A549 (cell line): ENCODE results near the gene SLC49A3. TPM values are rescaled to one million over a fixed set of nuclear protein-coding genes. Genes with fewer than 3 reads are reported as not detected.

Experiments used
- ATAC-seq, 2 experiments: fragments of 200-7000 bp in 1 of 2; fragments of >200 bp in 1 of 2; cut with Nextera tagmentation in 1 of 2; cut with Tn5 transposase in 1 of 2; 3 replicates each; pipeline versions ENCODE4 v1.8.0 to v1.9.1; 2018 to 2020; ENCODE audit warnings: mild to moderate bottlenecking in 1 of 2, moderate library complexity in 1 of 2
- CTCF ChIA-PET: fragments of 300-600 bp; sonication (Branson Sonifier 250); formaldehyde crosslinking; extraction: SDS; loops from one replicate; lab custom pipeline; 2021; ENCODE audit warnings: antibody characterized with exemption, inconsistent platforms; lab: Yijun Ruan, JAX
- POLR2A ChIA-PET: fragments of 350-600 bp; formaldehyde crosslinking; extraction: SDS; loops from one replicate; lab custom pipeline; 2021; ENCODE audit warnings: antibody characterized with exemption, inconsistent platforms; lab: Yijun Ruan, JAX
- DNase-seq, 2 experiments: peaks; one replicate each; pipeline versions ENCODE4 v3.0.0 to v3.0.0-alpha.2; 2011 to 2016; ENCODE audit warnings: low read depth in 1 of 2, low spot score in 1 of 2
- FAIRE-seq: peaks from 2 replicates; lab custom pipeline; 2011; peaks lifted over from hg19 to GRCh38; lab: Jason Lieb, UNC
- H3K27ac ChIP-seq, 2 experiments: fragments of >200 bp; sonication (Bioruptor Twin); formaldehyde crosslinking; 3 replicates each; pipeline ENCODE4 v1.5.1; 2016 to 2017
- H3K4me1 ChIP-seq: fragments of >200 bp; sonication (Bioruptor Twin); formaldehyde crosslinking; 3 replicates; pipeline ENCODE4 v1.6.1; 2016
- H3K4me2 ChIP-seq: fragments of >200 bp; sonication (Bioruptor Twin); formaldehyde crosslinking; 3 replicates; pipeline ENCODE4 v1.6.1; 2016
- H3K4me3 ChIP-seq: fragments of >200 bp; sonication (Bioruptor Twin); formaldehyde crosslinking; 3 replicates; pipeline ENCODE4 v1.5.1; 2016
- H3K9me3 ChIP-seq: fragments of >200 bp; sonication (Bioruptor Twin); formaldehyde crosslinking; 3 replicates; pipeline ENCODE4 v1.6.1; 2016
- CHD2 ChIP-seq: fragments of 150-350 bp; IDR thresholded peaks from 2 replicates; pipeline ENCODE4 v1.6.1; 2014; ENCODE audit warnings: low read length; ENCODE audit not compliant: partially characterized antibody
- CHD4 ChIP-seq: fragments of 200-600 bp; sonication (generic); IDR thresholded peaks from 2 replicates; pipeline ENCODE4 v1.6.1; 2016; ENCODE audit warnings: antibody characterized with exemption, mild to moderate bottlenecking, borderline replicate concordance
- CTCF ChIP-seq: fragments of >200 bp; sonication (Bioruptor Twin); formaldehyde crosslinking; IDR thresholded peaks from 3 replicates; pipeline ENCODE4 v1.5.1; 2016
- EHMT2 ChIP-seq: fragments of 200-600 bp; sonication (generic); IDR thresholded peaks from 2 replicates; pipeline ENCODE4 v1.6.1; 2016; ENCODE audit warnings: antibody characterized with exemption, low read depth, mild to moderate bottlenecking, moderate library complexity
- HES2 ChIP-seq: fragments of >200 bp; sonication (Bioruptor Twin); formaldehyde crosslinking; IDR thresholded peaks from 2 replicates; pipeline ENCODE4 v1.6.1; 2016
- HEYL ChIP-seq: fragments of 250-450 bp; sonication (Bioruptor Pico); IDR thresholded peaks from 2 replicates; pipeline ENCODE4 v1.8.0; 2021; ENCODE audit warnings: mild to moderate bottlenecking, moderate library complexity
- HOXA7 ChIP-seq: fragments of 250-450 bp; sonication (Bioruptor Pico); IDR thresholded peaks from 2 replicates; pipeline ENCODE4 v1.5.0; 2020; ENCODE audit warnings: mild to moderate bottlenecking, moderate library complexity
- JUN ChIP-seq, 2 experiments: fragments of >200 bp; sonication (Bioruptor Twin); formaldehyde crosslinking; IDR thresholded peaks; 2 replicates in 1 of 2; 3 replicates in 1 of 2; pipeline ENCODE4 v1.6.1; 2016 to 2017
- JUNB ChIP-seq: fragments of >200 bp; sonication (Bioruptor Twin); formaldehyde crosslinking; IDR thresholded peaks from 2 replicates; pipeline ENCODE4 v1.6.1; 2016
- KDM5A ChIP-seq: fragments of 200-600 bp; sonication (generic); IDR thresholded peaks from 2 replicates; pipeline ENCODE4 v1.6.1; 2016; ENCODE audit warnings: antibody characterized with exemption, mild to moderate bottlenecking
- MAFK ChIP-seq: fragments of 450-650 bp; IDR thresholded peaks from 2 replicates; pipeline ENCODE4 v1.6.1; 2014; ENCODE audit not compliant: partially characterized antibody
- MAX ChIP-seq: IDR thresholded peaks from 2 replicates; pipeline ENCODE4 v1.6.1; 2012
- NFE2L2 ChIP-seq: fragments of 150-350 bp; conservative IDR thresholded peaks from 2 replicates; pipeline ENCODE4 v1.6.1; 2014; ENCODE audit warnings: low read length
- POLR2A ChIP-seq: IDR thresholded peaks from 2 replicates; pipeline ENCODE4 v1.6.1; 2012; ENCODE audit warnings: mild to moderate bottlenecking, low read length
- POLR2AphosphoS2 ChIP-seq: conservative IDR thresholded peaks from 2 replicates; pipeline ENCODE4 v1.6.1; 2012; ENCODE audit warnings: low read length, improper control_type of control experiment, inconsistent platforms
- RAD21 ChIP-seq, 2 experiments: fragments of >200 bp in 1 of 2; sonication (Bioruptor Twin) in 1 of 2; formaldehyde crosslinking in 1 of 2; IDR thresholded peaks in 1 of 2; conservative IDR thresholded peaks in 1 of 2; 2 replicates in 1 of 2; 3 replicates in 1 of 2; pipeline ENCODE4 v1.6.1; 2012 to 2018; ENCODE audit warnings: inconsistent platforms in 1 of 2
- RARB ChIP-seq: fragments of 250-450 bp; sonication (Bioruptor Pico); IDR thresholded peaks from 2 replicates; pipeline ENCODE4 v1.8.0; 2021; ENCODE audit warnings: mild to moderate bottlenecking, moderate library complexity
- TFCP2L1 ChIP-seq: fragments of 250-450 bp; sonication (Bioruptor Pico); IDR thresholded peaks from 2 replicates; pipeline ENCODE4 v1.5.0; 2021; ENCODE audit warnings: mild to moderate bottlenecking
- USF2 ChIP-seq: fragments of 450-650 bp; IDR thresholded peaks from 2 replicates; pipeline ENCODE4 v1.6.1; 2014; ENCODE audit warnings: antibody characterized with exemption
- ZC3H11A ChIP-seq: fragments of 450-650 bp; IDR thresholded peaks from 2 replicates; pipeline ENCODE4 v1.6.1; 2014; ENCODE audit warnings: antibody characterized with exemption, mild to moderate bottlenecking
- ZFP36 ChIP-seq: fragments of 450-650 bp; IDR thresholded peaks from 2 replicates; pipeline ENCODE4 v1.6.1; 2014; ENCODE audit warnings: borderline replicate concordance; ENCODE audit not compliant: partially characterized antibody
- WGBS: methylation state at CpG from one replicate; pipeline ENCODE4 v1.1.6; 2017; ENCODE audit errors: missing lambda C conversion rate; 5-methylcytosine and 5-hydroxymethylcytosine counted together
- polyA plus RNA-seq, 4 experiments: library from polyadenylated mRNA; depleted of rRNA in 3 of 4; stranded (reverse); fragments of >200 nt; fragmentation: RNase III in 1 of 4; extraction: RNeasy Plus Mini Kit Qiagen cat#74134 plus additional on column Dnase treatment in 1 of 4; gene quantifications; 2 replicates in 3 of 4; 3 replicates in 1 of 4; pipeline ENCODE4 v1.2.3, GENCODE V29; 2011 to 2017

SLC49A3 gene
- polyA plus RNA-seq, 2 of the 4 experiments (the other 2 are of a cell fraction): 0.05 to 0.12 TPM

GRCh38 chr4:723751-724530 lies 35.0 kb upstream of the SLC49A3 start:
- ChIA-PET CTCF (interaction anchor here (1.2 to 3.0 kb wide), 2 partner anchors 19 to 39 kb away, joined by 3 to 9 read pairs; no protein-coding TSS in a partner anchor), POLR2A (no interaction called here)
- TF ChIP-seq CTCF: no peak
- no peak for TF ChIP-seq RARB (CRISPR knock-in tag)
- no peak for TF ChIP-seq KDM5A
- TF ChIP-seq JUN (IDR thresholded peaks at IDR 0.05): no peak
- TF ChIP-seq TFCP2L1 (CRISPR knock-in tag): no peak
- no peak for TF ChIP-seq ZFP36
- TF ChIP-seq USF2: no peak
- TF ChIP-seq MAFK: no peak
- TF ChIP-seq ZC3H11A: no peak
- no peak for TF ChIP-seq HEYL (CRISPR knock-in tag)
- WGBS: 95% methylated on average over 13 of the region's 28 CpGs
- DNase-seq (no peak), ATAC-seq (no peak), FAIRE-seq (no peak)
- no peak overlapping the region for H3K27ac ChIP-seq
- no peaks in the 10 kb centered on the region for H3K9me3 ChIP-seq
- H3K4me1 ChIP-seq: peaks cover 10% of the 10 kb centered on the region; the same call in 2 of the 3 replicates
- no peak overlapping the region for H3K4me2 ChIP-seq
- H3K4me3 ChIP-seq: no peak overlapping the region

- no peak for FAIRE-seq
- no peak for ATAC-seq
- peaks cover 9% of the 10 kb centered on the region; the same call in 2 of the 3 replicates for H3K4me1 ChIP-seq
- no peaks in the 10 kb centered on the region for H3K9me3 ChIP-seq
- TF ChIP-seq RARB (CRISPR knock-in tag): no peak
- TF ChIP-seq CHD4: no peak
- TF ChIP-seq EHMT2: no peak
- no peak for TF ChIP-seq CHD2
- no peak for TF ChIP-seq POLR2A
- no peak for TF ChIP-seq POLR2AphosphoS2
- no peak for TF ChIP-seq NFE2L2
- TF ChIP-seq RAD21 (conservative IDR thresholded peaks at IDR 0.05 in 1 of 2, IDR thresholded peaks at IDR 0.05 in 1 of 2): no peak
- no peak for TF ChIP-seq HOXA7
- no peak for TF ChIP-seq MAX
- no peak for TF ChIP-seq HES2
- TF ChIP-seq JUNB: no peak
- TF ChIP-seq, all 56 proteins: peak for 0
- CTCF ChIA-PET: interaction anchor here (1.2 to 3.0 kb wide), 2 partner anchors 20 to 38 kb away, joined by 3 to 9 read pairs; no protein-coding TSS in a partner anchor
- no peak overlapping the region for H3K4me3 ChIP-seq
- no peak overlapping the region for H3K4me2 ChIP-seq
- no peak overlapping the region for H3K27ac ChIP-seq
- 98% methylated on average over 34 of the region's 61 CpGs for WGBS
- no peak for DNase-seq
- POLR2A ChIA-PET: no interaction called here
Measured at GRCh38 chr4:722851-723360, 34.0 kb upstream of the SLC49A3 start.
